Effector memory CD8-positive, alpha-beta T cell (primary cell): ENCODE measurements around the gene SLC25A48.

Source experiments
- ATAC-seq: fragments of 150-1000 bp; cut with Tn5 transposase; replicated peaks from 2 replicates; pipeline ENCODE4 v1.10.0; 2021; ENCODE audit warnings: mild to moderate bottlenecking, moderate library complexity
- DNase-seq, 3 experiments: peaks; one replicate each; pipeline ENCODE4 v3.0.0; 2021
- H3K27ac Mint-ChIP-seq, 2 donors: one replicate each; pipeline ENCODE4 v1.8.0; 2022; ENCODE audit warnings: mild to moderate bottlenecking in 2 of 2, mixed read lengths in 2 of 2, moderate library complexity in 2 of 2
- H3K27me3 Mint-ChIP-seq, 2 donors: one replicate each; pipeline ENCODE4 v1.8.0; 2022; ENCODE audit warnings: mixed read lengths in 2 of 2
- H3K36me3 Mint-ChIP-seq: one replicate; pipeline ENCODE4 v1.8.0; 2022; ENCODE audit warnings: mild to moderate bottlenecking, moderate library complexity, mixed read lengths; ENCODE audit not compliant: insufficient read depth
- H3K4me1 Mint-ChIP-seq, 2 donors: one replicate each; pipeline ENCODE4 v1.8.0; 2022; ENCODE audit warnings: low read depth in 2 of 2, mixed read lengths in 2 of 2
- H3K4me3 Mint-ChIP-seq, 2 donors: one replicate each; pipeline ENCODE4 v1.8.0; 2022; ENCODE audit warnings: mild to moderate bottlenecking in 2 of 2, mixed read lengths in 2 of 2, moderate library complexity in 2 of 2
- H3K9me3 Mint-ChIP-seq, 2 donors: one replicate each; pipeline ENCODE4 v1.8.0; 2022; ENCODE audit warnings: mixed read lengths in 2 of 2

SLC25A48 gene

GRCh38 chr5:135825373-135826220 lies 8.9 kb upstream of the SLC25A48 start:
- ATAC-seq (no peak), DNase-seq (no peak)
- no peak overlapping the region for H3K4me3 Mint-ChIP-seq
- H3K9me3 Mint-ChIP-seq, result no peaks in the 10 kb centered on the region
- H3K4me1 Mint-ChIP-seq, result peaks cover 0 to 2% of the 10 kb centered on the region in 2 donors
- H3K27ac Mint-ChIP-seq, result no peak overlapping the region
- peaks cover 5% of the 10 kb centered on the region for H3K36me3 Mint-ChIP-seq
- peaks cover 12 to 19% of the 10 kb centered on the region in 2 donors for H3K27me3 Mint-ChIP-seq

GRCh38 chr5:135826221-135826525 lies 8.3 kb upstream of the SLC25A48 start:
- no peak for ATAC-seq
- Mint-ChIP-seq H3K36me3 (peaks cover 5% of the 10 kb centered on the region), H3K27ac (no peak overlapping the region), H3K4me1 (peaks cover 0 to 5% of the 10 kb centered on the region in 2 donors), H3K27me3 (peaks cover 18 to 25% of the 10 kb centered on the region in 2 donors), H3K9me3 (no peaks in the 10 kb centered on the region), H3K4me3 (no peak overlapping the region)
- DNase-seq, result no peak

GRCh38 chr5:135826994-135827671 lies 7.3 kb upstream of the SLC25A48 start:
- Mint-ChIP-seq H3K4me1 (peaks cover 0 to 5% of the 10 kb centered on the region in 2 donors), H3K36me3 (peaks cover under 1% of the 10 kb centered on the region), H3K4me3 (no peak overlapping the region), H3K9me3 (no peaks in the 10 kb centered on the region), H3K27me3 (peaks cover 27 to 34% of the 10 kb centered on the region in 2 donors), H3K27ac (no peak overlapping the region)
- DNase-seq (no peak), ATAC-seq (no peak)

GRCh38 chr5:135827965-135828781 lies 6.3 kb upstream of the SLC25A48 start:
- no peaks in the 10 kb centered on the region for H3K36me3 Mint-ChIP-seq
- H3K27me3 Mint-ChIP-seq, result peaks cover 33 to 45% of the 10 kb centered on the region in 2 donors
- ATAC-seq (no peak), DNase-seq (no peak)
- H3K27ac Mint-ChIP-seq, result no peak overlapping the region
- H3K9me3 Mint-ChIP-seq, result no peaks in the 10 kb centered on the region
- no peak overlapping the region for H3K4me3 Mint-ChIP-seq
- H3K4me1 Mint-ChIP-seq, result peaks cover 0 to 5% of the 10 kb centered on the region in 2 donors

GRCh38 chr5:135828782-135829127 lies 5.7 kb upstream of the SLC25A48 start:
- no peak overlapping the region for H3K4me3 Mint-ChIP-seq
- H3K27me3 Mint-ChIP-seq, result peaks cover 34 to 50% of the 10 kb centered on the region in 2 donors
- no peaks in the 10 kb centered on the region for H3K36me3 Mint-ChIP-seq
- ATAC-seq (no peak), DNase-seq (no peak)
- H3K4me1 Mint-ChIP-seq, result peaks cover 0 to 5% of the 10 kb centered on the region in 2 donors
- H3K9me3 Mint-ChIP-seq, result no peaks in the 10 kb centered on the region
- no peak overlapping the region for H3K27ac Mint-ChIP-seq

DNA sequence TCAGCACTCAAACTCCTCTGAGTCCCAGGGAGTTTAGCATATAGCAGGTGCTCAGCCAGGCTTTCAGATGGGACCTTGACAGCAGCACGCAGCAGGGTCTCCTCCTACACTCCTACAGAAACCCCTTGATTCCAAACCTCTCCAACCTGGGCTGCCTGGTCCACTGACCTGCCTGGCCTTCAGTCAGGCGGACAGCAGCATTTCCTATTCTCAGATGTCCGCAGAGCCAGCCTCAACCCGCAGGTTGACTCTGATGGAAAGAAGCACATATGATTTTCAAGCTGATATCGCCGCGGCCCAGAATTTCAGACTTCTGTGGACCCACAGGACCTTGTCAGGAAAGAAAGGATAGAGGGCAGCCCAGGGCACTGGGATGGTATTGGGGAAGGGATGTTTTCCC lies 5.3 kb upstream of the SLC25A48 start:
- DNase-seq, result no peak
- no peak for ATAC-seq
- no peaks in the 10 kb centered on the region for H3K36me3 Mint-ChIP-seq
- H3K9me3 Mint-ChIP-seq, result no peaks in the 10 kb centered on the region
- H3K27me3 Mint-ChIP-seq, result peaks cover 38 to 55% of the 10 kb centered on the region in 2 donors
- H3K4me3 Mint-ChIP-seq, result no peak overlapping the region
- H3K27ac Mint-ChIP-seq, result no peak overlapping the region
- peaks cover 3 to 7% of the 10 kb centered on the region in 2 donors for H3K4me1 Mint-ChIP-seq

DNA sequence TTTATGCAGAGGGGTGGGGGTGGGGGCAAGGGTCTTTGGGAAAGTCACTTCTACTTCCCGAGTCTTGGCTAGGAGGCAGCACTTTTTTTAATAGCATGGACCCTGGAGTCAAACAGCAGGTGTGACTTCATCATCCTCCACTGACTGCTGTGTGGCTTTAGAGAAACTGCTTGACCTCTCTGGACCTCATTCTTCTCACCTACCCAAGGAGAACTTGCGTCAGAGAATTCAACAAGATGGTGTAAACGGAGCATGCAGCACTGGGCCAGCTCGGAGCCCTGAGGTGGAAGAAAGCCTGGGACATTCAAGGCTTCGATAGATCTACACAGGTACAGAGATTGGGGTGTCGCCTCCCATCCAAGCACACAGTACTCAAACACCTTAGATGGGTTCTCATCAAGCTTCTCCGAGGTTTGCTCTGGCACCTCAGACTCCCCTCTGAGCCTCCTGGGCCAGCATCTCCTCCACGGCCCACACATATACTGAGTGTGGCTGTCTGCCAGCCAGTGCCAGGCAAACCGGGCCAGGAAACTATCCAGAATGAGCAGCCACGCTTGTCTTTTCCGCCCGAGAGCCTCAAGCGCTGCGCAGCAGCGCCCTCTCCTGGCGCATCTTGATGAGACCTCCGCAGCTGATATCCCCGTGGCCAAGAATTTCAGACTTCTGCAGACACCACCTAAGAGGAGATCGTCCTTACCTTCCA lies 4.6 kb upstream of the SLC25A48 start:
- no peak overlapping the region for H3K27ac Mint-ChIP-seq
- ATAC-seq (no peak), DNase-seq (no peak)
- no peaks in the 10 kb centered on the region for H3K9me3 Mint-ChIP-seq
- H3K4me1 Mint-ChIP-seq, result peaks cover 4 to 9% of the 10 kb centered on the region in 2 donors
- H3K27me3 Mint-ChIP-seq, result peaks cover 40 to 61% of the 10 kb centered on the region in 2 donors
- no peak overlapping the region for H3K4me3 Mint-ChIP-seq
- no peaks in the 10 kb centered on the region for H3K36me3 Mint-ChIP-seq

- Mint-ChIP-seq H3K4me1 (peaks cover 4 to 10% of the 10 kb centered on the region in 2 donors), H3K36me3 (no peaks in the 10 kb centered on the region), H3K27me3 (peaks cover 40 to 66% of the 10 kb centered on the region in 2 donors), H3K9me3 (no peaks in the 10 kb centered on the region), H3K4me3 (no peak overlapping the region), H3K27ac (no peak overlapping the region)
- ATAC-seq (no peak), DNase-seq (no peak)
These were observed 4.1 kb upstream of the SLC25A48 start for GRCh38 chr5:135830384-135830700.

GRCh38 chr5:135830876-135831275 lies 3.6 kb upstream of the SLC25A48 start:
- H3K4me1 Mint-ChIP-seq, result peaks cover 4 to 10% of the 10 kb centered on the region in 2 donors
- no peaks in the 10 kb centered on the region for H3K9me3 Mint-ChIP-seq
- no peak overlapping the region for H3K4me3 Mint-ChIP-seq
- H3K27me3 Mint-ChIP-seq, result peaks cover 40 to 67% of the 10 kb centered on the region in 2 donors
- DNase-seq, result no peak
- H3K36me3 Mint-ChIP-seq, result no peaks in the 10 kb centered on the region
- no peak for ATAC-seq
- H3K27ac Mint-ChIP-seq, result no peak overlapping the region

- DNase-seq, result no peak
- Mint-ChIP-seq H3K27me3 (peaks cover 43 to 67% of the 10 kb centered on the region in 2 donors), H3K9me3 (no peaks in the 10 kb centered on the region), H3K4me3 (no peak overlapping the region), H3K4me1 (peaks cover 4 to 10% of the 10 kb centered on the region in 2 donors), H3K27ac (no peak overlapping the region), H3K36me3 (no peaks in the 10 kb centered on the region)
- no peak for ATAC-seq
These were observed 3.0 kb upstream of the SLC25A48 start for GRCh38 chr5:135831439-135831838.

DNA sequence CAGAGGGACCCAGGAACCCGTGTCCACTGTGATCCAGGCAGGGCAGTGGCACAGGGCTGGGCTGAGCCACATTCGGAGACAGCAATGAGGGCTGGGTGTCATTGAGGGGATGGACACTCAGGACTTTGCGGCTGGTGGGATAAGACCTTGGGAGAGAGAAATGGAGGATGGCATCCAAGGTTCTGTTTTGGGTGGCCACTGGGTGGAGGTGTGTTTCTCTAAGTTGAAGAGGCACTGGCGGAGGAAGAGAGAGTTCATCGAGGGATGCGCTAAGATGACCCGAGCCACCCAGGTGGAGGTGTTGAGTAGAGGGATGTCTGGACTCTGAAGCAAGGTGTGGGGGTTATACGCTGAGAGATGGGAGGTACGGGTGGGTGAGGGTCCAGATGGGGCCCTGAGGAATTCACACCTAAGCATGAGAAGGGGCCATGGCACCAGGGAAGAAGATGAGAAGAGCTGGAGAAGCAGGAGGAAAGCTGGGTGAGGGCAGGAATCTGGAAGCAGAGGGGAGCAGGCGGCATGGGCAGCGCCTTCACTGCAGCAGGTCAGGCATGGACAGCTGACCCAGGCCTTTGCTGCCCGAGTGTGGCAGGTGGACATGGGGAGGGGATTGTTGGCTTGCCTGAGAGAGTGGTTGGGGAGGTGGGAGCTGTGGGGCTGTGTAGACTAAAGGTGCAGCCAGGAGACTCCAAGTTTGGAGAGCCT lies 2.5 kb upstream of the SLC25A48 start:
- no peaks in the 10 kb centered on the region for H3K36me3 Mint-ChIP-seq
- H3K27ac Mint-ChIP-seq, result no peak overlapping the region
- ATAC-seq (no peak), DNase-seq (no peak)
- peaks cover 4 to 10% of the 10 kb centered on the region in 2 donors for H3K4me1 Mint-ChIP-seq
- H3K27me3 Mint-ChIP-seq, result peaks cover 45 to 70% of the 10 kb centered on the region in 2 donors
- no peak overlapping the region for H3K4me3 Mint-ChIP-seq
- H3K9me3 Mint-ChIP-seq, result no peaks in the 10 kb centered on the region

GRCh38 chr5:135832941-135833920 lies 1.2 kb upstream of the SLC25A48 start:
- peaks cover 4 to 6% of the 10 kb centered on the region in 2 donors for H3K9me3 Mint-ChIP-seq
- ATAC-seq, result no peak
- H3K36me3 Mint-ChIP-seq, result no peaks in the 10 kb centered on the region
- H3K4me1 Mint-ChIP-seq, result peaks cover 4 to 10% of the 10 kb centered on the region in 2 donors
- no peak overlapping the region for H3K27ac Mint-ChIP-seq
- DNase-seq, result no peak
- H3K27me3 Mint-ChIP-seq, result peaks cover 53 to 82% of the 10 kb centered on the region in 2 donors
- H3K4me3 Mint-ChIP-seq, result no peak overlapping the region
